Caco-2 (cell line): ENCODE measurements around the gene SLC1A3. TPM values are rescaled to one million over a fixed set of nuclear protein-coding genes. Genes with fewer than 3 reads are reported as not detected.
A peak's percentile ranks its signal among the peaks of the same experiment; 100 is the strongest.

Source experiments
- BruUV-seq: library from RNA; stranded (reverse); fragments of 400-500 nt; replicated peaks from 2 replicates; lab custom pipeline; 2021; lab: Mats Ljungman, UMichigan
- CTCF ChIA-PET: fragments of 300-600 bp; sonication (Branson Sonifier 250); formaldehyde crosslinking; loops from one replicate; lab custom pipeline; 2022; ENCODE audit warnings: antibody characterized with exemption; lab: Charles Lee
- POLR2A ChIA-PET: fragments of 300-600 bp; sonication (Branson Sonifier 250); formaldehyde crosslinking; loops from one replicate; lab custom pipeline; 2022; ENCODE audit warnings: antibody characterized with exemption; lab: Charles Lee
- DNase-seq, 2 experiments: peaks; one replicate each; pipeline versions ENCODE4 v3.0.0 to v3.0.0-alpha.2; 2020 to 2022
- H3K27me3 ChIP-seq: replicated peaks from 2 replicates; pipeline ENCODE4 v1.6.0; 2011; ENCODE audit warnings: low read length; ENCODE audit not compliant: control insufficient read depth, insufficient read depth
- H3K36me3 ChIP-seq: 2 replicates; pipeline ENCODE4 v1.5.1; 2011; ENCODE audit warnings: low read length; ENCODE audit not compliant: control insufficient read depth, insufficient read depth
- H3K4me1 ChIP-seq: fragments of 250-450 bp; sonication (Bioruptor Pico); 2 replicates; pipeline ENCODE4 v1.5.1; 2020; ENCODE audit warnings: mild to moderate bottlenecking
- H3K4me3 ChIP-seq: 2 replicates; pipeline ENCODE4 v1.5.1; 2011; ENCODE audit warnings: low read depth, mild to moderate bottlenecking, control low read depth, low read length
- H3K9me3 ChIP-seq: fragments of 250-450 bp; sonication (Bioruptor Pico); 2 replicates; pipeline ENCODE4 v1.5.1; 2020; ENCODE audit warnings: mild to moderate bottlenecking, moderate library complexity
- H3K27ac Mint-ChIP-seq: one replicate; pipeline ENCODE4 v1.8.0; 2022; ENCODE audit warnings: mixed read lengths; ENCODE audit not compliant: unreplicated experiment
- H3K27me3 Mint-ChIP-seq: one replicate; pipeline ENCODE4 v1.8.0; 2022; ENCODE audit warnings: mixed read lengths; ENCODE audit not compliant: insufficient read depth, unreplicated experiment
- H3K36me3 Mint-ChIP-seq: one replicate; pipeline ENCODE4 v1.8.0; 2022; ENCODE audit warnings: mild to moderate bottlenecking, mixed read lengths; ENCODE audit not compliant: insufficient read depth, unreplicated experiment
- H3K4me1 Mint-ChIP-seq: one replicate; pipeline ENCODE4 v1.8.0; 2022; ENCODE audit warnings: low read depth, mixed read lengths; ENCODE audit not compliant: unreplicated experiment
- H3K4me3 Mint-ChIP-seq: one replicate; pipeline ENCODE4 v1.8.0; 2022; ENCODE audit warnings: mild to moderate bottlenecking, moderate library complexity, mixed read lengths; ENCODE audit not compliant: unreplicated experiment
- H3K9me3 Mint-ChIP-seq: one replicate; pipeline ENCODE4 v1.8.0; 2022; ENCODE audit warnings: mixed read lengths; ENCODE audit not compliant: unreplicated experiment
- intact Hi-C: fragments of 100-400 bp; cut with micrococcal nuclease; formaldehyde crosslinking; loops from one replicate; pipeline ENCODE4 v1.10.0; 2022; ENCODE audit not compliant: unreplicated experiment
- total RNA-seq: library from RNA; stranded (reverse); gene quantifications from 2 replicates; pipeline ENCODE4 v1.2.3, GENCODE V29; 2022
- TF ChIP-seq, protein P1 (sequence below), 2 experiments: fragments of 200-600 bp in 1 of 2; IDR thresholded peaks; 1 replicate in 1 of 2; 2 replicates in 1 of 2; pipeline versions ENCODE4 v1.5.1 to v1.8.0; 2011 to 2022; ENCODE audit warnings: antibody characterized with exemption in 1 of 2, control low read depth in 1 of 2, inconsistent platforms in 1 of 2, low read depth in 1 of 2, low read length in 1 of 2, mild to moderate bottlenecking in 1 of 2, moderate library complexity in 1 of 2; ENCODE audit not compliant: insufficient read depth in 1 of 2, severe bottlenecking in 1 of 2, unreplicated experiment in 1 of 2

The SLC1A3 gene
- total RNA-seq, 1 experiment from 2014 or later = 178 TPM

DNA sequence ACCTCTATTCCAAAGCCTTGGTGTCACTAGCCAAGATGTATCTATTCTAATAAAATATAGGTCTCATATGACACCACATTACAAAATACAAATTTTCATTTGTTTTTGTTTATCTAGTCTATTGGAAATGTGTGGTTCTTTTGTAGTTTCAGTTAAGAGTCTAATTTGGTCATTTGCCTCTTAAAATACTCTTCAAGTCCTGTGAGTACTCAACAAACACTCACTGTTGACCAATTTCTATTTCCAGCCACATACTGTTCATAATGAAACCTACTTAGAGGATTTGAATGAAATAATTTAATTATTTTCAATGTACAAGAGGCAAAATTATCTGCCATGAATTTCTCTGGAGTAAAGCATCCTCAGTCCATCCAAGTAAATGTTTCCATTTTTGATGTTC lies 40.6 kb downstream of the SLC1A3 start:
- Histone ChIP-seq H3K4me1 (peaks cover 91% of the 10 kb centered on the region), H3K4me3 (no peak overlapping the region), H3K9me3 (no peaks in the 10 kb centered on the region), H3K27me3 (no peaks in the 10 kb centered on the region), H3K36me3 (no peaks in the 10 kb centered on the region)
- DNase-seq = no peak
- intact Hi-C loops = loop anchor here (5.0 kb wide), 1 partner anchor 405 kb away; the partner anchor contains the start of gene NADK2
- H3K4me3 Mint-ChIP-seq = peak overlapping the region; percentile 53
- peaks cover 44% of the 10 kb centered on the region for H3K4me1 Mint-ChIP-seq
- TSS peak; percentile 11 for BruUV-seq
- POLR2A ChIA-PET = interaction anchor here (1.1 to 1.2 kb wide), 2 partner anchors 9 to 43 kb away, joined by 3 to 5 read pairs; no protein-coding TSS in a partner anchor
- H3K9me3 Mint-ChIP-seq = no peaks in the 10 kb centered on the region
- H3K36me3 Mint-ChIP-seq = peaks cover 62% of the 10 kb centered on the region
- CTCF ChIA-PET = interaction anchor here (1.0 kb wide), 2 partner anchors 9 to 11 kb away, joined by 3 read pairs; no protein-coding TSS in a partner anchor
- peak overlapping the region; percentile 81 for H3K27ac Mint-ChIP-seq
- H3K27me3 Mint-ChIP-seq = no peaks in the 10 kb centered on the region
- TF ChIP-seq, protein P1, sequence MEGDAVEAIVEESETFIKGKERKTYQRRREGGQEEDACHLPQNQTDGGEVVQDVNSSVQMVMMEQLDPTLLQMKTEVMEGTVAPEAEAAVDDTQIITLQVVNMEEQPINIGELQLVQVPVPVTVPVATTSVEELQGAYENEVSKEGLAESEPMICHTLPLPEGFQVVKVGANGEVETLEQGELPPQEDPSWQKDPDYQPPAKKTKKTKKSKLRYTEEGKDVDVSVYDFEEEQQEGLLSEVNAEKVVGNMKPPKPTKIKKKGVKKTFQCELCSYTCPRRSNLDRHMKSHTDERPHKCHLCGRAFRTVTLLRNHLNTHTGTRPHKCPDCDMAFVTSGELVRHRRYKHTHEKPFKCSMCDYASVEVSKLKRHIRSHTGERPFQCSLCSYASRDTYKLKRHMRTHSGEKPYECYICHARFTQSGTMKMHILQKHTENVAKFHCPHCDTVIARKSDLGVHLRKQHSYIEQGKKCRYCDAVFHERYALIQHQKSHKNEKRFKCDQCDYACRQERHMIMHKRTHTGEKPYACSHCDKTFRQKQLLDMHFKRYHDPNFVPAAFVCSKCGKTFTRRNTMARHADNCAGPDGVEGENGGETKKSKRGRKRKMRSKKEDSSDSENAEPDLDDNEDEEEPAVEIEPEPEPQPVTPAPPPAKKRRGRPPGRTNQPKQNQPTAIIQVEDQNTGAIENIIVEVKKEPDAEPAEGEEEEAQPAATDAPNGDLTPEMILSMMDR (IDR thresholded peaks at IDR 0.05; ENCODE audit: insufficient read depth in 1 of 2, low read depth in 1 of 2, low read length in 1 of 2, severe bottlenecking in 1 of 2, unreplicated experiment in 1 of 2) = no peak

DNA sequence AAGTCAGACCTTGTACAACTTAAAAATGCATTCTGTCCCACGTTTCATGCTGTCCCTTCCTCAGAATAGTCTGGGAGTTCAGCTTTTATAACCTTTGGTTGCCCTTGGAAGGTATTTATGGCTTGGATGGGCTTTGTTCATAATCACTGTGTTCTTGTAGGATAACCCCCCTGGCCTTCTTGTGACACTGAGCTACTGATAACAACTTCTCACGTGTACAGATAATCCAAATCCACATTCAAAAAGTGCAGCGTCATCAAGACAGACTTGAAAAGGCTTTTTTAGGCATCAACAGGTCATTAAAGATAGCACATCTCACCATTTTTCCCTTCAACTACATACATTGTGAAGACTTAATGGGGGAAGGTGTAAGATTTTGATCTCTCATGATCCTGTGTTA lies 42.0 kb downstream of the SLC1A3 start:
- H3K9me3 Mint-ChIP-seq = no peaks in the 10 kb centered on the region
- H3K27ac Mint-ChIP-seq = peak overlapping the region; percentile 79
- ChIA-PET CTCF (interaction anchor here (0.9 to 1.1 kb wide), 2 partner anchors 10 to 42 kb away, joined by 5 read pairs; no protein-coding TSS in a partner anchor), POLR2A (interaction anchor here (0.5 to 1.5 kb wide), 5 partner anchors 10 to 495 kb away, joined by 3 to 8 read pairs (median 5); no protein-coding TSS in a partner anchor)
- H3K4me3 Mint-ChIP-seq = peak overlapping the region; percentile 54
- Histone ChIP-seq H3K4me3 (no peak overlapping the region), H3K4me1 (peaks cover 93% of the 10 kb centered on the region), H3K27me3 (no peaks in the 10 kb centered on the region), H3K36me3 (no peaks in the 10 kb centered on the region), H3K9me3 (no peaks in the 10 kb centered on the region)
- BruUV-seq = no TSS peak
- peak; percentile 88 to 91 for DNase-seq
- intact Hi-C loops = loop anchor here (1.0 to 5.0 kb wide), 5 partner anchors 10 to 406 kb away; partner anchors contain the start of genes NADK2 and SLC1A3
- H3K36me3 Mint-ChIP-seq = peaks cover 64% of the 10 kb centered on the region
- TF ChIP-seq, protein P1 (IDR thresholded peaks at IDR 0.05; ENCODE audit: insufficient read depth in 1 of 2, low read depth in 1 of 2, low read length in 1 of 2, severe bottlenecking in 1 of 2, unreplicated experiment in 1 of 2) = no peak
- H3K4me1 Mint-ChIP-seq = peaks cover 38% of the 10 kb centered on the region
- no peaks in the 10 kb centered on the region for H3K27me3 Mint-ChIP-seq

DNA sequence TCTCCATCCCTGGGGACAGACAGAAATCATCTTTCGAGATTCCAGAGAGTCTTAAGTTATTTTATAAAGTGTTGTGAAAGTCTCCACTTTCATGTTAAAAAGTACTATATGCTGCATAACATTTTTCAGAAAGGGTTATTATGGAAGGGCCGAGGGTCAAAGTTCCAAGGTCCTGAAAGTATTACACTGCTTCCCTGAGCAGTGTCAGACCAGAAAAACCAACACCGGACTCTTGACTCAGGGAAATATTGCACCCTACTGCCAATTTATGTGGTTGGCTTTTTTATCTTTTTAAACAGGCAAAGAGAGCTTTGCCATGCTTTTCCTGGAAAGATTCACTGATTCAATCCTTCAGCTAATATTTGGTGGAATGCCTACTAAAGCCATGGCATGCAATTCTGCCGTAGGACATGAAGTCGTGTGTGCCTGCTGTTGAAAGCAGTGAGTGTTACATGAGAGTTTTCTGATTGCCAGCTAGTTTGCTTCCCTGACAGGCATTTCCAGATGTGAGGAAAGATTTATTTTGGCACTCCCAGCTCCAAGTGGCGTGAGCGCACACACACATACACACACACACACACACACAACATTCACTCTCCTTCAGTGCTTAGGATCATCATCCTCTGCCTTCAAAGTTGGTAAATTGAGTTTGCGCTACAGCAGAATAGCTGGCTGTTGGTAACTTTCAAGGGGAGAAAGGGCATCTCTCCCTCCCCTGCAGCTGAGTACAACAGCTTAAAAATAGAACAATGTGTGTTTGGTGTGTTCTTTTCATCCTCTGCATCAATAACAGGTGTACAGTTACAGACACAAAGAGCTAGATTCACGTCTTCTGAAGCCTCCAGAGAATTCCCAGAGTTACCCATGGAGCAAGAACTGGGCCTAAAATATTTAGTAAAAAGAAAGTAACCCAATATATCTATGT lies 45.6 kb downstream of the SLC1A3 start:
- no peaks in the 10 kb centered on the region for H3K9me3 Mint-ChIP-seq
- no peak overlapping the region for H3K4me3 ChIP-seq
- peaks cover 66% of the 10 kb centered on the region for H3K36me3 Mint-ChIP-seq
- H3K9me3 ChIP-seq = no peaks in the 10 kb centered on the region
- H3K36me3 ChIP-seq = no peaks in the 10 kb centered on the region
- BruUV-seq = no TSS peak
- intact Hi-C loops = loop anchor here (1.0 kb wide), 1 partner anchor 8 kb away; no protein-coding TSS in a partner anchor
- no peaks in the 10 kb centered on the region for H3K27me3 ChIP-seq
- TF ChIP-seq, protein P1 (IDR thresholded peaks at IDR 0.05; ENCODE audit: insufficient read depth in 1 of 2, low read depth in 1 of 2, low read length in 1 of 2, severe bottlenecking in 1 of 2, unreplicated experiment in 1 of 2) = no peak
- no peaks in the 10 kb centered on the region for H3K27me3 Mint-ChIP-seq
- H3K4me1 Mint-ChIP-seq = peaks cover 35% of the 10 kb centered on the region
- peak overlapping the region; percentile 70 for H3K27ac Mint-ChIP-seq
- CTCF ChIA-PET = interaction anchor here (0.6 to 1.3 kb wide), 2 partner anchors 14 to 435 kb away, joined by 3 read pairs; no protein-coding TSS in a partner anchor
- POLR2A ChIA-PET = interaction anchor here (0.8 kb wide), 1 partner anchor 14 kb away, joined by 4 read pairs; no protein-coding TSS in a partner anchor
- H3K4me1 ChIP-seq = peaks cover 88% of the 10 kb centered on the region
- H3K4me3 Mint-ChIP-seq = peak overlapping the region; percentile 11
- no peak for DNase-seq
